ENCODE results near the gene JUNB. TPM values are rescaled to one million over a fixed set of nuclear protein-coding genes. Genes with fewer than 3 reads are reported as not detected.

JUNB gene
- total and polyA plus RNA-seq, 2 of the 4 experiments (the other 2 are of a cell fraction), result 20.8 to 109 TPM

GRCh38 chr19:12800466-12800770 is 9.1 kb downstream of the JUNB start:
- no peak overlapping the region for H2BK120ac ChIP-seq (ENCODE audit: low read depth, low read length)
- peak overlapping the region; percentile 88 for H2AK9ac ChIP-seq (replicated peaks; ENCODE audit: low read depth, low read length, poor library complexity)
- no peak overlapping the region for H2AK5ac ChIP-seq (ENCODE audit: low read depth, low read length)
- H3K56ac ChIP-seq (ENCODE audit: extremely low read depth, insufficient read depth, low read length), result no peak overlapping the region
- BruUV-seq (replicated peaks), result no TSS peak
- H3K23ac ChIP-seq (ENCODE audit: low read depth, low read length), result peak overlapping the region; percentile 94
- no peak overlapping the region for H2BK15ac ChIP-seq (ENCODE audit: low read depth, low read length)
- H4K5ac ChIP-seq (ENCODE audit: low read depth, low read length), result no peak overlapping the region
- CTCF ChIA-PET, result interaction anchor here (0.6 to 1.0 kb wide), 3 partner anchors 34 to 1371 kb away, joined by 3 read pairs; no protein-coding TSS in a partner anchor
- H3K9ac ChIP-seq (ENCODE audit: low read depth, low read length), result 0 out of 2 replicates have a peak overlapping the region, but pooled peaks have one; percentile 95
- H3K4me3 ChIP-seq (ENCODE audit: insufficient read depth, low read depth, low read length), result peak overlapping the region; percentile 90
- dilution Hi-C loops (cut with HindIII; ENCODE audit: low sequenced_read_pairs, unreplicated experiment) (no loop called here), intact Hi-C loops (cut with micrococcal nuclease) (no loop called here), in situ Hi-C loops (cut with MboI; ENCODE audit: low sequenced_read_pairs) (loop anchor here (5.0 kb wide), 1 partner anchor 33 kb away; no protein-coding TSS in a partner anchor)
- no peak overlapping the region for H2BK5ac ChIP-seq (ENCODE audit: low read depth, low read length, poor library complexity, severe bottlenecking)
- H3K18ac ChIP-seq (ENCODE audit: low read depth, low read length), result no peak overlapping the region
- no peak for DNase-seq
- H2AFZ ChIP-seq (replicated peaks; ENCODE audit: low read length, poor library complexity), result no peak overlapping the region
- POLR2A ChIA-PET (ENCODE audit: unreplicated experiment), result interaction anchor here (0.6 to 0.8 kb wide), 2 partner anchors 9 to 37 kb away, joined by 3 to 8 read pairs; partner anchors contain the start of gene JUNB
- no peak overlapping the region for H3K4ac ChIP-seq (ENCODE audit: low read depth, low read length)
- peaks cover 4 to 22% of the 10 kb centered on the region in 2 experiments; a peak in 3 of 4 replicates for H3K79me1 ChIP-seq (ENCODE audit: low read depth in 1 of 2, low read length in 2 of 2)
- no peak overlapping the region for H3K27ac ChIP-seq (ENCODE audit: insufficient read depth, low read length)
- H3K4me2 ChIP-seq (ENCODE audit: low read depth, low read length), result peak overlapping the region; percentile 92
- H2BK20ac ChIP-seq (ENCODE audit: low read depth, low read length), result no peak overlapping the region
- H3K9me1 ChIP-seq (ENCODE audit: insufficient read depth, low read length), result no peaks in the 10 kb centered on the region
- H3K27me3 ChIP-seq (ENCODE audit: control insufficient read depth, insufficient read depth, low read length), result no peaks in the 10 kb centered on the region
- no peak overlapping the region for H4K8ac ChIP-seq (ENCODE audit: low read depth in 2 of 2, low read length in 2 of 2)
- ATAC-seq (ENCODE audit: low read depth), result no peak
- H3K4me1 ChIP-seq (ENCODE audit: control insufficient read depth, insufficient read depth, low read length), result peaks cover 6% of the 10 kb centered on the region
- H3K36me3 ChIP-seq (ENCODE audit: control insufficient read depth, insufficient read depth, low read length), result peaks cover 9% of the 10 kb centered on the region
- H3K9me3 ChIP-seq (ENCODE audit: control insufficient read depth, insufficient read depth, low read length), result no peaks in the 10 kb centered on the region
- no peak for TF ChIP-seq FOS (IDR thresholded peaks at IDR 0.05; ENCODE audit: low read depth, low read length)
- TF ChIP-seq SMC3 (IDR thresholded peaks at IDR 0.05; ENCODE audit: low read depth, low read length), result no peak
- no peak for TF ChIP-seq RFX5 (IDR thresholded peaks at IDR 0.05; ENCODE audit: low read depth, low read length)
- no peak for TF ChIP-seq RAD21 (IDR thresholded peaks at IDR 0.05; ENCODE audit: low read length)
- TF ChIP-seq, protein P1, sequence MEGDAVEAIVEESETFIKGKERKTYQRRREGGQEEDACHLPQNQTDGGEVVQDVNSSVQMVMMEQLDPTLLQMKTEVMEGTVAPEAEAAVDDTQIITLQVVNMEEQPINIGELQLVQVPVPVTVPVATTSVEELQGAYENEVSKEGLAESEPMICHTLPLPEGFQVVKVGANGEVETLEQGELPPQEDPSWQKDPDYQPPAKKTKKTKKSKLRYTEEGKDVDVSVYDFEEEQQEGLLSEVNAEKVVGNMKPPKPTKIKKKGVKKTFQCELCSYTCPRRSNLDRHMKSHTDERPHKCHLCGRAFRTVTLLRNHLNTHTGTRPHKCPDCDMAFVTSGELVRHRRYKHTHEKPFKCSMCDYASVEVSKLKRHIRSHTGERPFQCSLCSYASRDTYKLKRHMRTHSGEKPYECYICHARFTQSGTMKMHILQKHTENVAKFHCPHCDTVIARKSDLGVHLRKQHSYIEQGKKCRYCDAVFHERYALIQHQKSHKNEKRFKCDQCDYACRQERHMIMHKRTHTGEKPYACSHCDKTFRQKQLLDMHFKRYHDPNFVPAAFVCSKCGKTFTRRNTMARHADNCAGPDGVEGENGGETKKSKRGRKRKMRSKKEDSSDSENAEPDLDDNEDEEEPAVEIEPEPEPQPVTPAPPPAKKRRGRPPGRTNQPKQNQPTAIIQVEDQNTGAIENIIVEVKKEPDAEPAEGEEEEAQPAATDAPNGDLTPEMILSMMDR (conservative IDR thresholded peaks at IDR 0.05; ENCODE audit: low read depth, low read length), result no peak
- TF ChIP-seq RCOR1 (IDR thresholded peaks at IDR 0.05; ENCODE audit: insufficient replicate concordance, low read length), result no peak
- TF ChIP-seq MAZ (IDR thresholded peaks at IDR 0.05; ENCODE audit: borderline replicate concordance, low read depth, low read length), result no peak
- TF ChIP-seq CEBPB (IDR thresholded peaks at IDR 0.05; ENCODE audit: low read depth, low read length), result no peak
- no peak for TF ChIP-seq BHLHE40 (IDR thresholded peaks at IDR 0.05; ENCODE audit: low read depth, low read length)
- TF ChIP-seq USF2 (IDR thresholded peaks at IDR 0.05; ENCODE audit: low read depth, low read length), result no peak
- TF ChIP-seq, protein P2, sequence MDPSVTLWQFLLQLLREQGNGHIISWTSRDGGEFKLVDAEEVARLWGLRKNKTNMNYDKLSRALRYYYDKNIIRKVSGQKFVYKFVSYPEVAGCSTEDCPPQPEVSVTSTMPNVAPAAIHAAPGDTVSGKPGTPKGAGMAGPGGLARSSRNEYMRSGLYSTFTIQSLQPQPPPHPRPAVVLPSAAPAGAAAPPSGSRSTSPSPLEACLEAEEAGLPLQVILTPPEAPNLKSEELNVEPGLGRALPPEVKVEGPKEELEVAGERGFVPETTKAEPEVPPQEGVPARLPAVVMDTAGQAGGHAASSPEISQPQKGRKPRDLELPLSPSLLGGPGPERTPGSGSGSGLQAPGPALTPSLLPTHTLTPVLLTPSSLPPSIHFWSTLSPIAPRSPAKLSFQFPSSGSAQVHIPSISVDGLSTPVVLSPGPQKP (IDR thresholded peaks at IDR 0.05; ENCODE audit: borderline replicate concordance, low read depth, low read length), result no peak
- no peak for TF ChIP-seq MAFK (IDR thresholded peaks at IDR 0.05; ENCODE audit: low read depth, low read length)
- no peak for TF ChIP-seq CHD1 (IDR thresholded peaks at IDR 0.05; ENCODE audit: low read depth, low read length)
- no peak for TF ChIP-seq MXI1 (IDR thresholded peaks at IDR 0.05; ENCODE audit: borderline replicate concordance, low read depth, low read length)
- TF ChIP-seq POLR2A (IDR thresholded peaks at IDR 0.05; ENCODE audit: low read depth, low read length), result no peak
- TF ChIP-seq NFE2L2 (IDR thresholded peaks at IDR 0.05; ENCODE audit: low read depth, low read length), result no peak
- no CpG with 5 or more reads among the region's 1 CpG for WGBS, 2 experiments (ENCODE audit: extremely low coverage in 2 of 2, insufficient read length in 1 of 2)
- H3K14ac ChIP-seq (replicated peaks; ENCODE audit: low read depth, low read length), result no peak overlapping the region
- H4K20me1 ChIP-seq (ENCODE audit: insufficient read depth, low read length), result no peaks in the 10 kb centered on the region
- H4K91ac ChIP-seq (ENCODE audit: insufficient read depth, low read depth, low read length), result no peak overlapping the region

Measured in IMR-90 (cell line).